Astrocyte (in vitro differentiated cells and primary cell): ENCODE measurements around the gene SLC39A7. TPM values are rescaled to one million over a fixed set of nuclear protein-coding genes. Genes with fewer than 3 reads are reported as not detected.
A peak's percentile ranks its signal among the peaks of the same experiment; 100 is the strongest.

Experiments used
- DNase-seq: peaks from one replicate; pipeline ENCODE4 v3.0.0-alpha.2; 2010; ENCODE audit warnings: low read depth
- FAIRE-seq: peaks from 2 replicates; lab custom pipeline; 2011; peaks lifted over from hg19 to GRCh38; lab: Jason Lieb, UNC
- H2AFZ ChIP-seq: 2 replicates; pipeline ENCODE4 v1.6.0; 2012; ENCODE audit warnings: low read depth, low read length, inconsistent platforms
- H3K27ac ChIP-seq: 2 replicates; pipeline ENCODE4 v1.5.1; 2011; ENCODE audit warnings: low read depth, low read length, inconsistent platforms
- H3K27me3 ChIP-seq: 2 replicates; pipeline ENCODE4 v1.6.0; 2011; ENCODE audit warnings: low read length, inconsistent platforms; ENCODE audit not compliant: insufficient read depth
- H3K36me3 ChIP-seq: 2 replicates; pipeline ENCODE4 v1.5.1; 2011; ENCODE audit warnings: low read length, inconsistent platforms; ENCODE audit not compliant: insufficient read depth
- H3K4me1 ChIP-seq: 2 replicates; pipeline ENCODE4 v1.5.1; 2011; ENCODE audit warnings: low read length, inconsistent platforms; ENCODE audit not compliant: insufficient read depth
- H3K4me2 ChIP-seq: 2 replicates; pipeline ENCODE4 v1.6.0; 2012; ENCODE audit warnings: low read length, inconsistent platforms
- H3K4me3 ChIP-seq: 2 replicates; pipeline ENCODE4 v1.5.1; 2011; ENCODE audit warnings: low read depth, mild to moderate bottlenecking, low read length, inconsistent platforms; ENCODE audit not compliant: insufficient read depth
- H3K79me2 ChIP-seq: 2 replicates; pipeline ENCODE4 v1.6.0; 2012; ENCODE audit warnings: mild to moderate bottlenecking, low read length, inconsistent platforms; ENCODE audit not compliant: insufficient read depth
- H3K9ac ChIP-seq: 2 replicates; pipeline ENCODE4 v1.6.0; 2012; ENCODE audit warnings: mild to moderate bottlenecking, low read length, inconsistent platforms
- H3K9me3 ChIP-seq: 2 replicates; pipeline ENCODE4 v1.5.1; 2012; ENCODE audit warnings: low read depth, mild to moderate bottlenecking, low read length, inconsistent platforms; ENCODE audit not compliant: insufficient read depth
- H4K20me1 ChIP-seq: 2 replicates; pipeline ENCODE4 v1.6.0; 2012; ENCODE audit warnings: low read length, inconsistent platforms; ENCODE audit not compliant: insufficient read depth
- H3K27ac Mint-ChIP-seq: one replicate; pipeline ENCODE4 v1.8.0; 2021; ENCODE audit warnings: mild to moderate bottlenecking, mixed read lengths; ENCODE audit not compliant: unreplicated experiment
- H3K27me3 Mint-ChIP-seq: one replicate; pipeline ENCODE4 v1.8.0; 2021; ENCODE audit warnings: low read depth, mixed read lengths; ENCODE audit not compliant: unreplicated experiment
- H3K36me3 Mint-ChIP-seq: one replicate; pipeline ENCODE4 v1.8.0; 2021; ENCODE audit warnings: low read depth, mixed read lengths; ENCODE audit not compliant: unreplicated experiment
- H3K4me1 Mint-ChIP-seq: one replicate; pipeline ENCODE4 v1.8.0; 2021; ENCODE audit warnings: low read depth, mixed read lengths; ENCODE audit not compliant: unreplicated experiment
- H3K4me3 Mint-ChIP-seq: one replicate; pipeline ENCODE4 v1.8.0; 2021; ENCODE audit warnings: mild to moderate bottlenecking, moderate library complexity, mixed read lengths; ENCODE audit not compliant: unreplicated experiment
- H3K9me3 Mint-ChIP-seq: one replicate; pipeline ENCODE4 v1.8.0; 2021; ENCODE audit warnings: mild to moderate bottlenecking, mixed read lengths; ENCODE audit not compliant: unreplicated experiment
- EZH2 ChIP-seq: IDR thresholded peaks from 2 replicates; pipeline ENCODE4 v1.6.1; 2012; ENCODE audit warnings: mild to moderate bottlenecking, low read length, inconsistent platforms; ENCODE audit not compliant: insufficient read depth
- total RNA-seq: library from RNA; stranded (reverse); gene quantifications from 2 replicates; pipeline ENCODE4 v1.2.1, GENCODE V29; 2021
- TF ChIP-seq, protein P1 (sequence below): IDR thresholded peaks from 2 replicates; pipeline ENCODE4 v1.5.1; 2011; ENCODE audit warnings: low read depth, mild to moderate bottlenecking, inconsistent platforms, low read length, moderate library complexity; ENCODE audit not compliant: insufficient read depth

The SLC39A7 gene
- total RNA-seq, 1 donor from 2014 or later: 150 TPM

DNA sequence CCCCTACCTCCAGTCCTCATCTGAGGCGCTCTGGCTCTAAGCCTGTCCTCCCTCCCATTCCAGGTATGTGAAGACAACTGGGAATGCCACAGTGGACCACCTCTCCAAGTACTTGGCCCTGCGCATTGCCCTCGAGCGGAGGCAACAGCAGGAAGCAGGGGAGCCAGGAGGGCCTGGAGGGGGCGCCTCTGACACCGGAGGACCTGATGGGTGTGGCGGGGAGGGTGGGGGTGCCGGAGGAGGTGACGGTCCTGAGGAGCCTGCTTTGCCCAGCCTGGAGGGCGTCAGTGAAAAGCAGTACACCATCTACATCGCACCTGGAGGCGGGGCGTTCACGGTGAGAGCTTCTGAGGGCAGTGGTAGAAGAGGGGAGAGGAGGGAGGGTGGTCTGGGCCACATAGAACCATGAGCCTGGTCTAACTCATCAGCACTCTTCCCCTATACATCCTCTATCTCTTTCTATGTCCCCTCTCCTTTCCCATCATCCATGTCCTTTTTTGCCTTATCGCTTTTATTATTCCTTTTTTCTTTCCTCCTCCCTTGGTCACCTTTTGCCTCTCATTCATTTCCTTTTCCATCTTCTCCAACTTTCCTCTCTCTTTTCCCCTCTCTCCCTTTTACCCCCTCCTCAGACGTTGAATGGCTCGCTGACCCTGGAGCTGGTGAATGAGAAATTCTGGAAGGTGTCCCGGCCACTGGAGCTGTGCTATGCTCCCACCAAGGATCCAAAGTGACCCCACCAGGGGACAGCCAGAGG lies 11.2 kb downstream of the SLC39A7 start:
- peaks cover 13% of the 10 kb centered on the region for H4K20me1 ChIP-seq
- Mint-ChIP-seq H3K9me3 (no peaks in the 10 kb centered on the region), H3K27me3 (peaks cover 25% of the 10 kb centered on the region), H3K4me3 (peak overlapping the region; percentile 27), H3K4me1 (peaks cover 8% of the 10 kb centered on the region), H3K36me3 (peaks cover 15% of the 10 kb centered on the region), H3K27ac (no peak overlapping the region)
- H2AFZ ChIP-seq: no peak overlapping the region
- no peak overlapping the region for H3K4me2 ChIP-seq
- H3K4me3 ChIP-seq: no peak overlapping the region
- no peaks in the 10 kb centered on the region for H3K9me3 ChIP-seq
- TF ChIP-seq, protein P1, sequence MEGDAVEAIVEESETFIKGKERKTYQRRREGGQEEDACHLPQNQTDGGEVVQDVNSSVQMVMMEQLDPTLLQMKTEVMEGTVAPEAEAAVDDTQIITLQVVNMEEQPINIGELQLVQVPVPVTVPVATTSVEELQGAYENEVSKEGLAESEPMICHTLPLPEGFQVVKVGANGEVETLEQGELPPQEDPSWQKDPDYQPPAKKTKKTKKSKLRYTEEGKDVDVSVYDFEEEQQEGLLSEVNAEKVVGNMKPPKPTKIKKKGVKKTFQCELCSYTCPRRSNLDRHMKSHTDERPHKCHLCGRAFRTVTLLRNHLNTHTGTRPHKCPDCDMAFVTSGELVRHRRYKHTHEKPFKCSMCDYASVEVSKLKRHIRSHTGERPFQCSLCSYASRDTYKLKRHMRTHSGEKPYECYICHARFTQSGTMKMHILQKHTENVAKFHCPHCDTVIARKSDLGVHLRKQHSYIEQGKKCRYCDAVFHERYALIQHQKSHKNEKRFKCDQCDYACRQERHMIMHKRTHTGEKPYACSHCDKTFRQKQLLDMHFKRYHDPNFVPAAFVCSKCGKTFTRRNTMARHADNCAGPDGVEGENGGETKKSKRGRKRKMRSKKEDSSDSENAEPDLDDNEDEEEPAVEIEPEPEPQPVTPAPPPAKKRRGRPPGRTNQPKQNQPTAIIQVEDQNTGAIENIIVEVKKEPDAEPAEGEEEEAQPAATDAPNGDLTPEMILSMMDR: no peak
- no peak for TF ChIP-seq EZH2
- H3K27ac ChIP-seq: no peak overlapping the region
- H3K79me2 ChIP-seq: peaks cover 26% of the 10 kb centered on the region
- peaks cover 16% of the 10 kb centered on the region for H3K4me1 ChIP-seq
- H3K9ac ChIP-seq: no peak overlapping the region
- H3K36me3 ChIP-seq: peaks cover 13% of the 10 kb centered on the region
- H3K27me3 ChIP-seq: no peaks in the 10 kb centered on the region
- FAIRE-seq (no peak), DNase-seq (no peak)

DNA sequence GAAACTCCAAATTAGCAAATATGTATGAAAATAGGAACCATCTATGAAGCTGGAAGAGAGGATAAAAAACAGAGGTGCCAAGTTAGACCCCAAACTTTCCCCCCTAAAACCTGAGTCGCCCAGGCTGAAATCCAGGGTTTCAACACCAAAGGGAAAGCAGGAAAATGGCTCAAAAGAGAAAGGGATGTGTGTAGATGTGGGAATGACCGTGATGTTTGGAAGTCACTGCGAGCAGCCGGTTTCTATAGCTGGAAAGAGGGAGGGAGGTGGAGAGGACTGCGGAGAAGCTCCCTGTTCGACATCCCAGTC lies 12.1 kb downstream of the SLC39A7 start:
- Mint-ChIP-seq H3K36me3 (peaks cover 15% of the 10 kb centered on the region), H3K4me1 (peaks cover 6% of the 10 kb centered on the region), H3K9me3 (no peaks in the 10 kb centered on the region), H3K27me3 (peaks cover 28% of the 10 kb centered on the region), H3K4me3 (peak overlapping the region; percentile 85), H3K27ac (peak overlapping the region; percentile 85)
- no peak for TF ChIP-seq EZH2
- TF ChIP-seq, protein P1: no peak
- FAIRE-seq (no peak), DNase-seq (no peak)
- H3K27ac ChIP-seq: no peak overlapping the region
- peaks cover 13% of the 10 kb centered on the region for H4K20me1 ChIP-seq
- H3K79me2 ChIP-seq: peaks cover 21% of the 10 kb centered on the region
- H3K9me3 ChIP-seq: no peaks in the 10 kb centered on the region
- H3K4me1 ChIP-seq: peaks cover 9% of the 10 kb centered on the region
- H3K27me3 ChIP-seq: no peaks in the 10 kb centered on the region
- H3K36me3 ChIP-seq: peaks cover 13% of the 10 kb centered on the region
- H2AFZ ChIP-seq: peak overlapping the region; percentile 85
- peak overlapping the region; percentile 60 for H3K9ac ChIP-seq
- H3K4me3 ChIP-seq: peak overlapping the region; percentile 60
- peak overlapping the region; percentile 90 for H3K4me2 ChIP-seq
